HCT116 (cell line): Measurements from ENCODE around the gene RBL1. TPM values are rescaled to one million over a fixed set of nuclear protein-coding genes. Genes with fewer than 3 reads are reported as not detected.

Experiments
- ATAC-seq: fragments of 200-7000 bp; cut with Tn5 transposase; 2 replicates; pipeline ENCODE4 v1.9.1; 2020; ENCODE audit warnings: mild to moderate bottlenecking, moderate library complexity
- BruUV-seq: library from RNA; stranded (reverse); fragments of 400-500 nt; replicated peaks from 2 replicates; lab custom pipeline; 2021; lab: Mats Ljungman, UMichigan
- CTCF ChIA-PET: fragments of 300-600 bp; sonication (Branson Sonifier 250); formaldehyde crosslinking; loops from one replicate; lab custom pipeline; 2021; ENCODE audit warnings: antibody characterized with exemption; lab: Charles Lee
- POLR2A ChIA-PET: fragments of 300-600, 350-600 bp; sonication (Branson Sonifier 250); formaldehyde crosslinking; loops from one replicate; lab custom pipeline; 2021; ENCODE audit warnings: antibody characterized with exemption; lab: Charles Lee
- RAD21 ChIA-PET, 2 experiments: fragments of 300-600 bp; sonication (Branson Sonifier 250); formaldehyde crosslinking; loops; one replicate each; lab custom pipeline; 2023; ENCODE audit warnings: low total read pairs in 2 of 2; ENCODE audit not compliant: uncharacterized antibody in 2 of 2, unreplicated experiment in 2 of 2, low non-redundant PET in 1 of 2; lab: Charles Lee
- DNase-seq: peaks from one replicate; pipeline ENCODE4 v3.0.0-alpha.2; 2010; ENCODE audit warnings: low read depth, low spot score
- H2AFZ ChIP-seq: fragments of 200-600 bp; shearing (Covaris generic), sonication (generic); 2 replicates; pipeline ENCODE4 v1.6.1; 2017; ENCODE audit warnings: low read depth, mixed run types, mixed read lengths, antibody characterized with exemption, low read length; ENCODE audit not compliant: poor library complexity, severe bottlenecking
- H3K27ac ChIP-seq: 2 replicates; pipeline ENCODE4 v1.5.1; 2012; ENCODE audit warnings: low read depth, low read length
- H3K27me3 ChIP-seq: fragments of 200-600 bp; sonication (generic); 2 replicates; pipeline ENCODE4 v1.6.1; 2016; ENCODE audit warnings: mixed run types, low read length, mixed read lengths; ENCODE audit not compliant: insufficient read depth
- H3K36me3 ChIP-seq, 2 experiments: fragments of 200-500 bp in 1 of 2; fragments of 200-600 bp in 1 of 2; sonication (Bioruptor generic) in 1 of 2; sonication (generic) in 1 of 2; 2 replicates each; pipeline versions ENCODE4 v1.5.1 to v1.6.1; 2014 to 2016; ENCODE audit warnings: low read length in 2 of 2, inconsistent platforms in 1 of 2, mixed read lengths in 1 of 2, mixed run types in 1 of 2; ENCODE audit not compliant: insufficient read depth in 2 of 2, control insufficient read depth in 1 of 2
- H3K4me1 ChIP-seq, 2 experiments: fragments of 200-600 bp in 1 of 2; sonication (generic) in 1 of 2; 2 replicates each; pipeline versions ENCODE4 v1.5.1 to v1.6.1; 2012 to 2017; ENCODE audit warnings: low read length in 2 of 2, inconsistent platforms in 1 of 2, mild to moderate bottlenecking in 1 of 2, mixed read lengths in 1 of 2, mixed run types in 1 of 2, moderate library complexity in 1 of 2; ENCODE audit not compliant: insufficient read depth in 2 of 2, control insufficient read depth in 1 of 2
- H3K4me2 ChIP-seq: fragments of 200-600 bp; sonication (generic); 2 replicates; pipeline ENCODE4 v1.6.1; 2017; ENCODE audit warnings: mixed run types, low read length, mixed read lengths
- H3K4me3 ChIP-seq, 2 experiments: fragments of 200-600 bp in 1 of 2; sonication (generic) in 1 of 2; replicated peaks in 1 of 2; 2 replicates each; pipeline ENCODE4 v1.5.1; 2011 to 2016; ENCODE audit warnings: low read length in 2 of 2, control low read depth in 1 of 2, low read depth in 1 of 2, mild to moderate bottlenecking in 1 of 2, mixed read lengths in 1 of 2, mixed run types in 1 of 2
- H3K79me2 ChIP-seq: fragments of 200-600 bp; sonication (generic); 2 replicates; pipeline ENCODE4 v1.6.1; 2017; ENCODE audit warnings: mild to moderate bottlenecking, mixed run types, low read length, moderate library complexity, mixed read lengths; ENCODE audit not compliant: insufficient read depth
- H3K9ac ChIP-seq: fragments of 200-600 bp; sonication (generic); 2 replicates; pipeline ENCODE4 v1.6.1; 2016; ENCODE audit warnings: low read length, mixed read lengths
- H3K9me2 ChIP-seq: fragments of 200-600 bp; sonication (generic), shearing (Covaris generic); 2 replicates; pipeline ENCODE4 v1.6.1; 2017; ENCODE audit warnings: mixed run types, mild to moderate bottlenecking, moderate library complexity; ENCODE audit not compliant: insufficient read depth
- H3K9me3 ChIP-seq, 2 experiments: fragments of 200-500 bp in 1 of 2; fragments of 200-600 bp in 1 of 2; sonication (Bioruptor generic) in 1 of 2; sonication (generic) in 1 of 2; 2 replicates each; pipeline ENCODE4 v1.6.1; 2014 to 2017; ENCODE audit warnings: low read length in 2 of 2, mixed read lengths in 2 of 2, inconsistent platforms in 1 of 2, low read depth in 1 of 2, mild to moderate bottlenecking in 1 of 2, mixed run types in 1 of 2, moderate library complexity in 1 of 2; ENCODE audit not compliant: control insufficient read depth in 1 of 2, insufficient read depth in 1 of 2
- H4K20me1 ChIP-seq: fragments of 200-600 bp; sonication (generic), shearing (Covaris generic); 2 replicates; pipeline ENCODE4 v1.6.1; 2017; ENCODE audit warnings: mixed run types, mild to moderate bottlenecking, moderate library complexity; ENCODE audit not compliant: insufficient read depth
- ATF3 ChIP-seq: IDR thresholded peaks from 2 replicates; pipeline ENCODE4 v1.6.1; 2012
- FOSL1 ChIP-seq: IDR thresholded peaks from 2 replicates; pipeline ENCODE4 v1.6.1; 2012; ENCODE audit warnings: low read depth
- JUND ChIP-seq: IDR thresholded peaks from 2 replicates; pipeline ENCODE4 v1.6.1; 2012
- SIN3A ChIP-seq: IDR thresholded peaks from 2 replicates; pipeline ENCODE4 v1.6.1; 2012; ENCODE audit warnings: low read depth
- SRF ChIP-seq: IDR thresholded peaks from 2 replicates; pipeline ENCODE4 v1.6.1; 2012; ENCODE audit warnings: low read depth
- TCF7L2 ChIP-seq: IDR thresholded peaks from 2 replicates; pipeline ENCODE4 v1.7.0; 2011; ENCODE audit warnings: borderline replicate concordance, inconsistent platforms; ENCODE audit not compliant: insufficient read depth, insufficient read length; ENCODE audit errors: extremely low read depth
- YY1 ChIP-seq: IDR thresholded peaks from 2 replicates; pipeline ENCODE4 v1.6.1; 2011; ENCODE audit warnings: low read length, low read depth, moderate library complexity, mild to moderate bottlenecking; ENCODE audit not compliant: insufficient replicate concordance; ENCODE audit errors: extremely low read depth
- intact Hi-C: fragments of 100-400 bp; cut with micrococcal nuclease; formaldehyde crosslinking; loops from 2 replicates; pipeline ENCODE4 v1.10.0; 2022
- total RNA-seq: library from RNA; stranded (reverse); gene quantifications from one replicate; pipeline ENCODE4 v1.2.1, GENCODE V29; 2021; ENCODE audit not compliant: unreplicated experiment
- TF ChIP-seq, protein P1 (sequence below): IDR thresholded peaks from 2 replicates; pipeline ENCODE4 v1.6.1; 2012; ENCODE audit warnings: low read depth
- TF ChIP-seq, protein P2 (sequence below): IDR thresholded peaks from 2 replicates; pipeline ENCODE4 v1.6.1; 2011; ENCODE audit warnings: mild to moderate bottlenecking, low read length, moderate library complexity; ENCODE audit not compliant: insufficient replicate concordance; ENCODE audit errors: extremely low read depth

The RBL1 gene
- total RNA-seq, 1 experiment from 2014 or later, result 16.9 TPM

GRCh38 chr20:37137547-37137946 lies 41.8 kb upstream of the RBL1 start:
- DNase-seq (no peak), ATAC-seq (no peak)
- POLR2A ChIA-PET, result no interaction called here
- Histone ChIP-seq H2AFZ (no peak overlapping the region), H3K36me3 (no peaks in the 10 kb centered on the region), H3K79me2 (no peaks in the 10 kb centered on the region), H3K27me3 (no peaks in the 10 kb centered on the region), H3K9me3 (no peaks in the 10 kb centered on the region), H3K9ac (no peak overlapping the region), H3K4me2 (no peak overlapping the region), H3K9me2 (no peaks in the 10 kb centered on the region), H3K4me3 (no peak overlapping the region), H3K27ac (no peak overlapping the region), H4K20me1 (no peaks in the 10 kb centered on the region), H3K4me1 (no peaks in the 10 kb centered on the region)
- RAD21 ChIA-PET, result no interaction called here
- no TSS peak for BruUV-seq
- CTCF ChIA-PET, result no interaction called here
- intact Hi-C loops, result no loop called here
- TF ChIP-seq SRF (no peak), ATF3 (no peak), FOSL1 (no peak)
- TF ChIP-seq, protein P1, sequence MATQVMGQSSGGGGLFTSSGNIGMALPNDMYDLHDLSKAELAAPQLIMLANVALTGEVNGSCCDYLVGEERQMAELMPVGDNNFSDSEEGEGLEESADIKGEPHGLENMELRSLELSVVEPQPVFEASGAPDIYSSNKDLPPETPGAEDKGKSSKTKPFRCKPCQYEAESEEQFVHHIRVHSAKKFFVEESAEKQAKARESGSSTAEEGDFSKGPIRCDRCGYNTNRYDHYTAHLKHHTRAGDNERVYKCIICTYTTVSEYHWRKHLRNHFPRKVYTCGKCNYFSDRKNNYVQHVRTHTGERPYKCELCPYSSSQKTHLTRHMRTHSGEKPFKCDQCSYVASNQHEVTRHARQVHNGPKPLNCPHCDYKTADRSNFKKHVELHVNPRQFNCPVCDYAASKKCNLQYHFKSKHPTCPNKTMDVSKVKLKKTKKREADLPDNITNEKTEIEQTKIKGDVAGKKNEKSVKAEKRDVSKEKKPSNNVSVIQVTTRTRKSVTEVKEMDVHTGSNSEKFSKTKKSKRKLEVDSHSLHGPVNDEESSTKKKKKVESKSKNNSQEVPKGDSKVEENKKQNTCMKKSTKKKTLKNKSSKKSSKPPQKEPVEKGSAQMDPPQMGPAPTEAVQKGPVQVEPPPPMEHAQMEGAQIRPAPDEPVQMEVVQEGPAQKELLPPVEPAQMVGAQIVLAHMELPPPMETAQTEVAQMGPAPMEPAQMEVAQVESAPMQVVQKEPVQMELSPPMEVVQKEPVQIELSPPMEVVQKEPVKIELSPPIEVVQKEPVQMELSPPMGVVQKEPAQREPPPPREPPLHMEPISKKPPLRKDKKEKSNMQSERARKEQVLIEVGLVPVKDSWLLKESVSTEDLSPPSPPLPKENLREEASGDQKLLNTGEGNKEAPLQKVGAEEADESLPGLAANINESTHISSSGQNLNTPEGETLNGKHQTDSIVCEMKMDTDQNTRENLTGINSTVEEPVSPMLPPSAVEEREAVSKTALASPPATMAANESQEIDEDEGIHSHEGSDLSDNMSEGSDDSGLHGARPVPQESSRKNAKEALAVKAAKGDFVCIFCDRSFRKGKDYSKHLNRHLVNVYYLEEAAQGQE, result no peak

DNA sequence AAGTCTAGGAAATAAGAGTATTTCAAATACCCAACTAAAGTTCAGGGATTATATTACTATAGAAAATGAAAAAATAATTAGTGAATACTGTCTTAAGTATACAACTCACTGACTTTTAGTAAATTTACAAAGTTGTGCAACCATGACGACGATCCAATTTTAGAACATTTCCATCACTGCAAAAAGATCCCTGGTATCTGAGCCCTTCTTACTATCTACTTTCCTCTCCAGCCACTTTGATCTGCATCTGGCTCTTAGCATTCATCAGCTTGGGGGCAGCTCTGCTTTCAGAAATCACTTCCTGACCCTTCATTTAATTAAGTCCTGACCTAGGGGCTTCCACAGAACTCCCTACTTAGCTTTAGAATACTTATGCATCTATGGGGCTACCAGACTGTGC lies 38.2 kb upstream of the RBL1 start:
- POLR2A ChIA-PET, result no interaction called here
- no peak overlapping the region for H3K4me2 ChIP-seq
- no peaks in the 10 kb centered on the region for H4K20me1 ChIP-seq
- no peaks in the 10 kb centered on the region for H3K79me2 ChIP-seq
- H2AFZ ChIP-seq, result no peak overlapping the region
- no TSS peak for BruUV-seq
- H3K9ac ChIP-seq, result no peak overlapping the region
- H3K27ac ChIP-seq, result no peak overlapping the region
- TF ChIP-seq FOSL1 (no peak), YY1 (no peak), TCF7L2 (no peak), SIN3A (no peak), JUND (no peak)
- TF ChIP-seq, protein P2, sequence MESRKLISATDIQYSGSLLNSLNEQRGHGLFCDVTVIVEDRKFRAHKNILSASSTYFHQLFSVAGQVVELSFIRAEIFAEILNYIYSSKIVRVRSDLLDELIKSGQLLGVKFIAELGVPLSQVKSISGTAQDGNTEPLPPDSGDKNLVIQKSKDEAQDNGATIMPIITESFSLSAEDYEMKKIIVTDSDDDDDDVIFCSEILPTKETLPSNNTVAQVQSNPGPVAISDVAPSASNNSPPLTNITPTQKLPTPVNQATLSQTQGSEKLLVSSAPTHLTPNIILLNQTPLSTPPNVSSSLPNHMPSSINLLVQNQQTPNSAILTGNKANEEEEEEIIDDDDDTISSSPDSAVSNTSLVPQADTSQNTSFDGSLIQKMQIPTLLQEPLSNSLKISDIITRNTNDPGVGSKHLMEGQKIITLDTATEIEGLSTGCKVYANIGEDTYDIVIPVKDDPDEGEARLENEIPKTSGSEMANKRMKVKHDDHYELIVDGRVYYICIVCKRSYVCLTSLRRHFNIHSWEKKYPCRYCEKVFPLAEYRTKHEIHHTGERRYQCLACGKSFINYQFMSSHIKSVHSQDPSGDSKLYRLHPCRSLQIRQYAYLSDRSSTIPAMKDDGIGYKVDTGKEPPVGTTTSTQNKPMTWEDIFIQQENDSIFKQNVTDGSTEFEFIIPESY, result no peak
- TF ChIP-seq, all 23 proteins: peak for 0
- ChIA-PET CTCF (no interaction called here), RAD21 (no interaction called here)
- no peaks in the 10 kb centered on the region for H3K36me3 ChIP-seq
- H3K4me1 ChIP-seq, result no peaks in the 10 kb centered on the region
- H3K9me2 ChIP-seq, result no peaks in the 10 kb centered on the region
- intact Hi-C loops, result no loop called here
- peaks cover 6% of the 10 kb centered on the region; the same call in 1 of the 2 replicates for H3K27me3 ChIP-seq
- ATAC-seq, result no peak
- no peak for DNase-seq
- no peak overlapping the region for H3K4me3 ChIP-seq
- no peaks in the 10 kb centered on the region for H3K9me3 ChIP-seq
